Progenitor cell of endocrine pancreas (in vitro differentiated cells): ENCODE data around the gene KPNB1. TPM values are rescaled to one million over a fixed set of nuclear protein-coding genes. Genes with fewer than 3 reads are reported as not detected.

ENCODE experiments used
- DNase-seq: peaks from one replicate; pipeline ENCODE4 v3.0.0; 2021; ENCODE audit warnings: low spot score; ENCODE audit not compliant: unreplicated experiment
- H3K27ac Mint-ChIP-seq: 2 replicates; pipeline ENCODE4 v1.8.0; 2021; ENCODE audit warnings: mild to moderate bottlenecking, moderate library complexity, mixed read lengths
- H3K27me3 Mint-ChIP-seq: 2 replicates; pipeline ENCODE4 v1.8.0; 2021; ENCODE audit warnings: mixed read lengths
- H3K36me3 Mint-ChIP-seq: 2 replicates; pipeline ENCODE4 v1.8.0; 2022; ENCODE audit warnings: mixed read lengths; ENCODE audit not compliant: insufficient read depth
- H3K4me1 Mint-ChIP-seq: 2 replicates; pipeline ENCODE4 v1.8.0; 2021; ENCODE audit warnings: low read depth, mixed read lengths
- H3K4me3 Mint-ChIP-seq: 2 replicates; pipeline ENCODE4 v1.8.0; 2021; ENCODE audit warnings: low read depth, mild to moderate bottlenecking, moderate library complexity, mixed read lengths
- H3K9me3 Mint-ChIP-seq: 2 replicates; pipeline ENCODE4 v1.8.0; 2021; ENCODE audit warnings: low read depth, mixed read lengths
- CTCF ChIP-seq: fragments of 200-600 bp; sonication (generic); IDR thresholded peaks from one replicate; pipeline ENCODE4 v1.5.0; 2021; ENCODE audit warnings: antibody characterized with exemption, mild to moderate bottlenecking; ENCODE audit not compliant: unreplicated experiment
- total RNA-seq: library from RNA; stranded (reverse); gene quantifications from 2 replicates; pipeline ENCODE4 v1.2.1, GENCODE V29; 2021

KPNB1 gene
- total RNA-seq, 1 donor from 2014 or later = 386 TPM

GRCh38 chr17:47694581-47695428 is 45.1 kb downstream of the KPNB1 start:
- peak overlapping the region; percentile 90 for H3K4me3 Mint-ChIP-seq
- peaks cover 16% of the 10 kb centered on the region for H3K4me1 Mint-ChIP-seq
- no peak for DNase-seq

GRCh38 chr17:47695429-47696376 is 46.0 kb downstream of the KPNB1 start:
- TF ChIP-seq CTCF = no peak
- H3K27me3 Mint-ChIP-seq = peaks cover 6% of the 10 kb centered on the region
- peak overlapping the region; percentile 90 for H3K4me3 Mint-ChIP-seq
- H3K27ac Mint-ChIP-seq = peak overlapping the region; percentile 82
- peaks cover 4% of the 10 kb centered on the region for H3K36me3 Mint-ChIP-seq
- no peaks in the 10 kb centered on the region for H3K9me3 Mint-ChIP-seq
- H3K4me1 Mint-ChIP-seq = peaks cover 14% of the 10 kb centered on the region
- no peak for DNase-seq

More at GRCh38 chr17:47694581-47695428, 45.1 kb downstream of the KPNB1 start:
- no peak for TF ChIP-seq CTCF
- H3K27ac Mint-ChIP-seq = peak overlapping the region; percentile 82
- H3K9me3 Mint-ChIP-seq = no peaks in the 10 kb centered on the region
- peaks cover 6% of the 10 kb centered on the region for H3K27me3 Mint-ChIP-seq
- peaks cover 4% of the 10 kb centered on the region for H3K36me3 Mint-ChIP-seq

- no peak for DNase-seq
- H3K4me3 Mint-ChIP-seq = peak overlapping the region; percentile 16
Observed at GRCh38 chr17:47696717-47697642, 47.3 kb downstream of the KPNB1 start.

GRCh38 chr17:47697906-47698711 is 48.4 kb downstream of the KPNB1 start:
- no peak overlapping the region for H3K27ac Mint-ChIP-seq
- TF ChIP-seq CTCF = no peak
- peaks cover 4% of the 10 kb centered on the region for H3K27me3 Mint-ChIP-seq
- peaks cover 9% of the 10 kb centered on the region for H3K4me1 Mint-ChIP-seq
- H3K9me3 Mint-ChIP-seq = no peaks in the 10 kb centered on the region
- no peak overlapping the region for H3K4me3 Mint-ChIP-seq
- no peak for DNase-seq
- peaks cover 6% of the 10 kb centered on the region for H3K36me3 Mint-ChIP-seq

More at GRCh38 chr17:47696717-47697642, 47.3 kb downstream of the KPNB1 start:
- no peaks in the 10 kb centered on the region for H3K9me3 Mint-ChIP-seq
- TF ChIP-seq CTCF = no peak
- peaks cover 14% of the 10 kb centered on the region for H3K4me1 Mint-ChIP-seq
- H3K36me3 Mint-ChIP-seq = peaks cover 4% of the 10 kb centered on the region
- H3K27ac Mint-ChIP-seq = no peak overlapping the region
- peaks cover 4% of the 10 kb centered on the region for H3K27me3 Mint-ChIP-seq
